NOMO-1 treated with dmso at 0.1 percent for 144 hours (cell line): ENCODE measurements around the gene CBLIF.
"Not testable (repeated sequence)": the region's sequence is repeated elsewhere in the genome, so short reads cannot be mapped to it uniquely, and the experiment has no call there.

Source experiments
- DNase-seq: peaks from one replicate; lab custom pipeline; 2025; ENCODE audit not compliant: unreplicated experiment; lab: John Stamatoyannopoulos, UW

The CBLIF gene

GRCh38 chr11:59848439-59848838 is 3.1 kb upstream of the CBLIF start:
- not testable (repeated sequence) for DNase-seq

DNA sequence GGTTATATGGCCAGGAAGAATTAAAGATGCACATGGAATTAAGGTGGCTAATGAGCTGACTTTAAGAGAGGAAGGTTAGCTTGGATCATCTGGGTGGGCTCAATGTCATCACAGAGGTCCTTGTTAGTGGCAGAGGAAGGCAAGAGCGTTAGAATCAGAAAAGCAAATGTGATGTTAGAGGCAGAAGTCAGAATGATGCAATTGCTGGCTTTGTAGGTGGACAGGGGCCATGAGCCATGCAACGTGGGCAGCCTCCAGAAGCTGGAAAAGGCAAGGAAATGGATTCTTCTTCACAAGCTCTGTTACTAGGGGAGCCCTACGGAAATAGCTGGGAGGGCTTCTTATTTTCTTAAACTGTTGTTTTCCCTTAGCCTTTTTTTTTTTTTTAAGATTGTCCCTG is 2.3 kb upstream of the CBLIF start:
- DNase-seq: no peak

DNA sequence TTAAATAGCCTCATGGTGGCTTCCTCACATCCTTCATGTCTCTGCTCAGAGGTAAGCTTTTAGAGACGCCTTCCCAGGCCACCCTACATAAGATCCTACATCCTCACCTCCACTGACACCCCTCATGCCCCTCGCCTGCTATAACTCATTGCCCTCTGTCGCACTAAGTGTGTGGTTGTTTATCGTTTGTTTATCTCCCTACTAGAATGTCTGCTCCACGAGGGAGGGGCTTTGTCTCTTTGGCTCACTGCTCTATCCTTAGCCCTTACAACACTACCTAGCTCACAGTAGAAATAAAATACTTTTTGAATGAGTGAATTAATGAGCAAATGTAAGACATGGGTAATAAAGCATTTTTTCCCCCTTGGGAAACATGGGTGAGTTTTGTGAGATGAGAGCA is 1.3 kb upstream of the CBLIF start:
- no peak for DNase-seq

- DNase-seq: no peak
Measured at GRCh38 chr11:59842316-59842715, 3.0 kb downstream of the CBLIF start.

- DNase-seq: no peak
Measured at GRCh38 chr11:59841514-59841913, 3.8 kb downstream of the CBLIF start.

DNA sequence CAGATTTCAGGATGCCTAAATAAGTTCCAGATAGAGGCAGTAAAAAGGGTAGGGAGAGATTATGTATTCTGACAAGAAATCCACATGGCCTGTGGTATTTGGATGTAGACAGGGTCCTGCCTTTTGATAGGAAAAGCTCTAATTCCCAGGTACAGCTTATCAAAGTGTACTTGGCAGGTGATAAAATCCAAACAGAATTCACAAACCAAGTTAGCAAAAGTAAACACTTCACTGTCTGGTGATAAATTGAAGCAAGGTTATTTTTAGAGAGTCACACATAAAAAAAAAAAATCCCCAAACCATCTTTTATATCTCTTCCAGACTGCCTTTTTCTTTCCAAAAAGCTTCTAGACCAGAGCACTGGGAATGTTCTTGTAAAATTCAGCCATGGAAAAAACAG is 5.7 kb downstream of the CBLIF start:
- no peak for DNase-seq

GRCh38 chr11:59833602-59834001 is 11.7 kb downstream of the CBLIF start:
- no peak for DNase-seq

DNA sequence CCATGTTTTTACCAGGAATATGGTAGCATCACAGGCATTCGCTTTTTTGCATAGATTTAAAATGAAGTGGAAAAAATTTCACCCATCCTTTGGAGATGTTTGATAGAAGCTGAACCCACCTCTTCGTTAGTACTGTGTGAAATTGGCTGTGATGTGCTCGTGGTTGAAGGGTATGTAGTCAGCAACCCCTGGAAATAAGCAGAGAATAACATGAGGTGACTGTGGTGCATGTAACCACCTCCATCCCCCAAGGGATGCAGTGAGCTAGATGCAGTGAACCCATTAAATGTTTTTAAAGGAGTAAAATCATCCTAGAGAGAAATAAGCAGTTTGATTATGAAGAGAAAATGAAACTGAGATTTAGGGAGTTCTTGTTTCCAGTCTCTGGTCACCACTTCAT is 15.9 kb downstream of the CBLIF start:
- no peak for DNase-seq

DNA sequence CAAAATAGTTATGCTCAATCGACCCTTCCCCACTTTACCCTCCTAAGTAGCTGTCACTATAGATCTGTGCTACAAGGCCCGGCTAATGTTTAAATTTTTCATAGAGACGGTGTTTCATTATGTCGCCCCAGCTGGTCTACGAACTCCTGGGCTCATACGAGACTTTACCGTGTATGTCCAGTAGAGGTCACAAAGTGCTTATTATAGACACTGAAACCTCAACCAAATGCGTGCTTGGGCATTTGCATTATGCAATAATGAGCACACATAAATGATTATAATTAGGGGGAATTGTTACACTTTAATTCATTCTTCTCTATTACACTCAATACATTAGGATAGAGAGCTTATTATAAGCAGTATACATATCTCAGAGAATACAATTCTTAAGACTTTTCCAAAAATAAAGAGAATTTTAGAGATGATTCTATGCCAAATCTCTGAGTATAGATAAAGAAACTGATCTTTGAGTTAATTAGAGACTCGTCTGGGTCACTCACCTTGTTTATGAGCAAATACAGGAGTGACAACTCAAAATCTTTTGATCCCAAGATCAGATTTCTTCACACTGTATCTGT is 22.2 kb downstream of the CBLIF start:
- peak; percentile 43 for DNase-seq

DNA sequence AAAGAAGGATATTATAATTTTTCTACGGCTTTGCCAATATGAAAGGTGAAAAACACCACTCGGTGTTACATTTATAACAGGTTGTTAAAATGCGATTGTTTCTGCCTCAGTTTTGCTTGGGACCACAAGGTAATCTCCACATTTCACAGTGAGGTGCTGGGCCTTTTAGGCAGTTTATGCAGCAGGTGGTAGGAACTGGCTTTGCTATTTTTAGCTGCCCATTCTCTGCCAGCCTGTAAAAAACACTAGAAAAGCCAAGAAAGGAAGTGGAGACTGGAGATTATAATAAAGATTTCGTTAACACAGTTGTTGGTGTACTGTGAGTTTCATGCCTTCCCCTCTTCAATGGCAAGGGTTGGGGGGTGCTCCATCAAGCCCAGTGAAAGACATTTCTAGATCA is 26.7 kb downstream of the CBLIF start:
- peak; percentile 52 for DNase-seq

- DNase-seq: not testable (repeated sequence)
Measured at GRCh38 chr11:59816434-59816833, 28.9 kb downstream of the CBLIF start.

DNA sequence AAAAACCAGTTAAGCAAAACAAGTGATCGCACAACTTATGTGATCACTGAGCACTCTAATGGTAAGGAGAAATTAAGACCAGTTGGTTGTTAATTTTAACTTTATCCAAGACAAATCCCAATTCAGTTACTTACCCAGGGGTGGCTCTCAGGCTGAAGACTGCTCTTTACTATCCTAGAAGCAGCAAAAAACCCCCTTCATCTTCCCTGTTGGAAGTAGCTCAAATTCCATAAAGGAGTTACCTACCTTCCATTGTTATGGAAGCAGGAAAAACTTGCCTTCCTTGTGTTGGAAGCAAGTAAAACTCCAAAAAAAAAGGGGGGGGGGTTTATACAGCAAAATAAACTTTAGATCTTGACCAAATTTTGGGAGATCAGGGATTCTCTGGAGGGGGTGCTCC is 29.5 kb downstream of the CBLIF start:
- DNase-seq: no peak

DNA sequence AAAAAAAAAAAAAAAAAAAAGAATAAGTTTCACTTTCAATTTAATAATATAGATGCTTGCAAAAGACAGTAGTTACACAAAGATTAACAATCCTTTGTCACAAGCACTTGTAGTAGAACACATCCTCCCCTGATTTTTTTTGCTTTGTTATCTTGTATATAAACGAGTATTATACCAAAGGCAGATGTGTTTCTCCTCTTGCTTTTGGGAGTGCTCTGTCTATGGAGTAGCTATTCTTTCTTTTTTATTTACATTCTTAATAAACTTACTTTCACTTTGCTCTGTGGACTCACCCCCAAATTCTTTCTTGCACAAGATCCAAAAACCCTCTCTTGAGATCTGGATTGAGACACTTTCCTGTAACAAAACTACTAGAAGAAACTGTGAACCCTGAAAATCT is 31.3 kb downstream of the CBLIF start:
- no peak for DNase-seq

DNA sequence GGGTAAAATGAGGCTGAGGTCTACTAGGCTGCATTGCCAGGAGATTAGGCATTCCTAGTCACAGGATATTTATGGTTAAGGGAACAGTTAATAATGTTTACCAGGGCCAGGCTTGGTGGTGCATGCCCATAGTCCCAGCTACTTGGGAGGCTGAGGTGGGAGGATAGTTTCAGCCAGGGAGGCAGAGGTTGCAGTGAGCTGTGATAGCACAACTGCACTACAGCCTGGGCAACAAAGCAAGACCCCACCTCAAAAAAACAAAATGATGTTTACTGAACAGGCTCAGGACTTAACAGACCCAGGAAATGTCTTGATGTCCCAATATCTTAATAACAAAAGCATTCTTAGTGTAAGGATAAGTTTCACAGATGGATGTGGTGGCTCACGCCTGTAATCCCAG is 31.9 kb downstream of the CBLIF start:
- no peak for DNase-seq

GRCh38 chr11:59812220-59812619 is 33.1 kb downstream of the CBLIF start:
- DNase-seq: no peak

GRCh38 chr11:59810911-59811259 is 34.4 kb downstream of the CBLIF start:
- no peak for DNase-seq

- DNase-seq: peak; percentile 89
Measured at GRCh38 chr11:59810189-59810910, 34.9 kb downstream of the CBLIF start, which contains the start of gene MRPL16. MRPL16 (minus strand) TSS chr11:59810778; CDS start chr11:59810658, 120 bp downstream.

DNA sequence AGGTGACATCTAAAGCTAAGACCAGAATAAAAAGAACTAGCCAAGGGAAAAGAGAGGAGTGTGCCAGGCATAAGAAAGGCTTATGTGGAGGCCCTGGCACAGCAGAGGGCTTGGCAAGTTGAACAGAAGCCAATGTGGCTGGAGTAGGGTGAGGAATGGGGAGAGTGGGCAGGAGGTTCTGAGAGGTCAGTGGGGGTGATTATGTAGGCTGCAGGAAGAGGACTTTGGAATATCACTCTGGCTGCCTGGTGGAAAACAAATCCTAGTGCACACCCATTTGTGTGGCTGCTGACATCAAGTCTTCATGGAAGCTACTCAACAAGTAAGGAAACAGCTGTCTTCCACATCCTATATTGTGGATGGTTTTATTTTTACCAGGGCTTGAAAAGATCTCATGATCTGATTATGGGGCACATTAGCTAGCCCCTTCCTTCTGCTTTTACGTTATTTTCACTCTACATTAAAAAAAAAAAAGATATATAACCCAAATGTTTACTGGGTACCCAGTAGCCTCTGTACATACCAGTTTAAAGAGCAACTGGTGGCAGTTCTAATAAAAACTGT is 38.2 kb downstream of the CBLIF start:
- DNase-seq: no peak

- no peak for DNase-seq
Measured at GRCh38 chr11:59804061-59804460, 41.2 kb downstream of the CBLIF start.

GRCh38 chr11:59802639-59803176 is 42.6 kb downstream of the CBLIF start:
- DNase-seq: peak; percentile 6

DNA sequence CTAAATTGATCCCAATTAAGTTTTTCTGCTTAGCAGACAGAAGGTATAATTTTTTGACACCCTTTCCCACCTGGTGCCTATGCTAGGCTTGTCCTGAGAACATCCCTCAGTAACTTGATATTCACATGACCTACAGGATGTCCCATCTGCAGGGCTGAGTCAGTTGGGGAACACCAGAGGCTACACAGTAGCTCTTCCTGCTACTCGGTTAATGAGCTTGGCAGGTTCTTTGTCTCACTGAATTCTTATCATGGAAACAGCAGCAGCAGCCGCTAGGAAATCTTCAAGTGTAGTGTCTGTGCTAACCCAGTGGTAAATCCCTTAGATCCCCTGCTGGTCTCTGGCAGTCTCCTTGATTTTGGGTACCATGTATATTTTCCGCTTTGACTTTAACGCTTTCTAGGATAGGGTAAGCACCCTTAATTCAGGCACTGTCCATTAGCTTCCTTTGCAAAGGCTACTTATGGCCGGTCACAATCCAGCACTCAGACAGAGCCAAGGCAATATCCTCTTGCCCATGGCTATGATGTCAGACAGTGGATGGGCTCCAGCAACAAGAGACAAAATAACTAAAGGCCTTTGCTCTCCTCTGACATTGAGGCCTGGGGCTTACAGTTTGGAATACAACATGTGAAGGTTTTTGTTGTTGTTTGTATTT is 43.2 kb downstream of the CBLIF start:
- no peak for DNase-seq

- no peak for DNase-seq
Measured at GRCh38 chr11:59801160-59801706, 44.1 kb downstream of the CBLIF start.
